ENCODE measurements around the gene TBC1D3B.

GRCh38 chr17:36136036-36136435 lies 40.4 kb downstream of the TBC1D3B start:
- TF ChIP-seq CTCF (IDR thresholded peaks at IDR 0.05; ENCODE audit: borderline replicate concordance, extremely low read depth, low read length, poor library complexity, severe bottlenecking): no peak
- no peak for TF ChIP-seq EZH2 (IDR thresholded peaks at IDR 0.05; ENCODE audit: borderline replicate concordance, low read depth, low read length, severe bottlenecking)

Data from DND-41 (cell line).